ENCODE results near the gene PKNOX2.

PKNOX2 gene

DNA sequence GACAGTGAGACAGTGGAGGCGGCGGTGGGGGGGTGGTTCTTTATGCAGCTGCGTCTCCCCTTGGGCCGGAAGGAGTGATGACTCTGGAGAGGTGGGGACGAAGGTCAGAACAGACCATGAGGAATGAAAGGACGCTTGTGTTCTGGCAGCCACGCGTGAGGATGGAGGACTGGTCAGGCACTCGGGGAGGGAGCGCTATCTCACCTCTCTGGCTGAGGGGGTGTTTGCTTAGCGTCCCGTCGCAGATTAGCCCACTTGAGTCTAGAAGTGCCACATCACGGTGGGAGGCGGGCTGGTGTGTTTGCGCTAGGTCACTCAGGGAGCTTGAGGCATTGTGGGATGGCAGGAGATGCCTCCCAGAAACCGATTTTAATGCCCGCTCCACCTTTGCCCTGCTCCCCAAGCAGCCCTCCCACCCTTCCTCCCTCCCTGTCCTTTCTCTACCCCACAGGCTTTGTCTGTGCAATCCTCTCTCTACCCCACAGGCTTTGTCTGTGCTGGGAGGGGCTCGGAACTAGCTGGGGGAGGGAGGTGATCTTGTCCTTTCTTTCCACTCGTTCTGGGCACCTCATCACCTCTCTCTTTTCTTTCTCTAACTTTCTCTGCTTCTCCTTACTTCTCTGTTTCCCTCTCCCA, 97.8 kb downstream of the PKNOX2 start:
- DNase-seq (ENCODE audit: low read depth) = no peak

DNA sequence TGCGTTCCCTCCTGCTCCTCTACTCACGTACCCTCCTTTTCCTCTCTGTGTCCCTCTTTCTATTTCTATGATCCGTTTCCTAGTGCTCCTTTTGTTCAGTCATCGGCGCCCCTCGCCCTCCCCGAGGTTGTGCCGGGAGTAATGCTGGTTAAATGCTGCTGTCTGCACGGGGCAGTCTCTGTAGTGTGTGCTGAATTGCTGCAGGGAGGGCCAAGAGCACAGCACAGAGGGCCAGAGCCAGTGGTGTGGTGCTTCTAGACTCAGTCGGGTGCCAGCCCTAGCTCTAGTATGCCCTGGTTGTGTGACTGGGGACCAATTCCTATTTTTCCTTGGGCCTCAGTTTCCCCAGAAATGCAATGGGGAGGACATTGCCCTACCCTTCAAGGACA, 98.3 kb downstream of the PKNOX2 start:
- DNase-seq (ENCODE audit: low read depth) = no peak

DNA sequence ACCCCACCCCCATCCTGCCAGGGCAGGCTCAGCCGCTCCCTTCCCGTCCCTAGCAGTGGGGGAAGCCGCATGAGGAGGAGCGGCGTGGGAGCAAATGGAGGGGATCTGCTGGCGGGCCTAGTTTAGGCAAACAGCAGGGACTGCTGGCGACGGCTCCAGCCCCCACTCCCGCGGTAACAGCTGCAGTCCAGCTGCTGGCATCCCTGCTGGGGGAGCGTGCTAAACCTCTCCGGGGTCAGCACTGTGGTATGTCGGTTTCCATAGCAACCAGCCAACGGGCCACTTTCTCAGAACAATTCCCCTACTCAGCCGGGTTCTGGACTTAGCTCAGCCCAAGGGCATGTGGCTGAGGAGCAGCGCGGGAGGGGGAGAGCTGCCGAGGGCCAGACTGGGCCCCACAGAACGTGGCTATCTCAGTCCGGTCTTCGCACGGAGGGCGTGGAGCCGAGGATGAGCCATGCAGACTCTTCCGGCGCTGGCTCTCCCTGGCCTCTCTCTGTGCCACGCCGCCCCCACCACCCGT, 98.8 kb downstream of the PKNOX2 start:
- no peak for DNase-seq (ENCODE audit: low read depth)

DNA sequence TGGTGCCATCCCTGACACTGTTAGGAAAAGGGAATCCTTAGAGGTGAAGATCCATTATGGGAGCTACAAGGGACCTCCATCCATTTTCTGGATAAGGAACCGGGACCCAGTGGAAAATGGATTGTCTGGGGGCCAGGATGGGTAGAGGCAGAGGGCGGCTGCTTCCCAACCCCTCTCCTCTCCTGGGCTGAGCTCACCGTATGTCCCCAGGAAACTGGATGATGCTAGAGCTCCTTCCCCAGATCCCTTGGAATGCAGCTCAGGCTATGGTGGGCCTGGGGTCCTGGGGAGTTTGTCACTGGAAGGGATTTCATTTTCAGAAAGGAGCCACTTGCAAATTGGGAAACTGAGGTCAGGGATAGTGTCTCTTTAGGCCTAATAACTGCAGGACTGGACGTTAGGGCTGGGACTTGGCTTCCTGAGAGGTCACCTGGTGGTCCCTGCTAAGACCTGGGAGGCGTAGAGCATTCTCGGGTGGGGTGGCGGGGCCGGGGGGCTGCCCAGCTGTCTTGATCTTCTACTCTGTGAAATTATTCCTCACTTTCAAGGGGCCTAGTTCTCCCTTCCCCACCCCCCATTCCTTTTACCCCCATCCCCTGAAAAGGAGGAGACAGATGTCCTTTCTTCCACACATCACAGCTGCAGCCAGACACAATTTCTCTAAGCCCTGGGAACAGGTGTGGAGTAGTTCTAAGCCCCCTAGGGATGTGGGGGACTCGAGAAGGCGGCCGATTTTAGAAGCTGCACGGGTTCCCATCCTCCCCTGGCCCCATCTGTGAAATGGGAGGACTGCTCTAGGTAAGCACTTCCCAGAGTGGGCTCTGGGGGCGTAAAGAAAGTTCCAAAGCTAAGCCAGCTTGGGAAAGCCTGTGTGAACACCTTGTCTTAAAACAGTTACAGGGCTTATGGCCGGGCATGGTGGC, 99.8 kb downstream of the PKNOX2 start:
- no peak for DNase-seq (ENCODE audit: low read depth)

DNA sequence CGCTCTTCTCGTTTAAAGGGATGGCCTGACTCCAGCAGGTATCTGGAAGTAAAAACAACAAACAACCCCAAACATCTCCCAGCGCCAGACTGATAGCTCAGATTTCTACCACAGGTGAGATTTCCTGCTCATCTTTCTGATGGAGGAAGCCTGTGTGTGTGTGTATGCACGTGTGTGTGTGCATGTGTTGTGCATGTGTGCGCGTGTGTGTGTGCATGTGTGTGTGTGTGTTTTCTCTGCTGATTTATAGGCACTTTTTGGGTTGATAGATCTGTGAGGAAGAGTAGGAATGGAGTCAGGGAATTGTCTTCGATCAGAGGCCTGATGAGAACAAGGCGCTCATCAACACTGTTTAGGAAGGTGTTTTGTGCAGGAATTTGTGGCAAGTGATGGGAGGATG, 103.0 kb downstream of the PKNOX2 start:
- DNase-seq (ENCODE audit: low read depth) = no peak

DNA sequence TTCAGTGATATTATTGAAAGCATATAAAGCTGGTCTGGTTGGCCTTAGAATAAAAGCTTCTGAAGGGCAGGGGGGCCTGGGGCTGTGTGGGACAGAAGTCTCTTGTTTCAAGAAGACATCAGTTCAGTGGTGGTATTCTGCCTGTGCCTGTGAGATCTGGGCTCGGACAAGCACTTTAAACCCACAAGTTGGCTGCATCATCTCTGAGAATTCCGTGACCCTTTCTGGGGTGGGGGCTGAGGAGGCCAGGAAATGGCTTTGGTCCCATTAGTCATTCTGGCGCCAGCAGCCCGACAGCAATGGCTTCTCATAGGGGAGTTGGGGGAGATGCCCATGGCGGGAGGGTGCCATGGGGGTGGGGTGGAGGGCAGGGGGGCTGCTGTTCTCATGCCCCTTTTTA, 104.1 kb downstream of the PKNOX2 start:
- DNase-seq (ENCODE audit: low read depth) = no peak

DNA sequence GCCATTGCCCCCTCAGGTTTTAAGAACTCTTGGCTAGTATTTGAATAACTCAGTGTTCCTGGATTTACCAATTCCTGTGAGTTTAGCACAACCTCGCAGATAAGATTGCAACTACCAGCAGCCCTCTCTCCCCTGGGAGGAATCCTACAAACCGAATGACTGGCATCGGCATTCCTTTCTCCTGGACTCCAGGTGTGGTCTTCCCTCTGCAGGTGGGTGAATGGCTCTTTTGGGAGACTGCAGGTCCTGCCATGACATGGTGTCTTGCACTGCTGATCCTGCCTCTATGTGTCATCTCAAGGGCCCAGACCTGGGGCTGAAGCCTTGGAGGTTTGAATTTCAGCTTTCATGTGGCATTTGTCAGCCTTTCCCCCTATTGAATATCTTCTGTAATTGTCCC, 105.6 kb downstream of the PKNOX2 start:
- no peak for DNase-seq (ENCODE audit: low read depth)

DNA sequence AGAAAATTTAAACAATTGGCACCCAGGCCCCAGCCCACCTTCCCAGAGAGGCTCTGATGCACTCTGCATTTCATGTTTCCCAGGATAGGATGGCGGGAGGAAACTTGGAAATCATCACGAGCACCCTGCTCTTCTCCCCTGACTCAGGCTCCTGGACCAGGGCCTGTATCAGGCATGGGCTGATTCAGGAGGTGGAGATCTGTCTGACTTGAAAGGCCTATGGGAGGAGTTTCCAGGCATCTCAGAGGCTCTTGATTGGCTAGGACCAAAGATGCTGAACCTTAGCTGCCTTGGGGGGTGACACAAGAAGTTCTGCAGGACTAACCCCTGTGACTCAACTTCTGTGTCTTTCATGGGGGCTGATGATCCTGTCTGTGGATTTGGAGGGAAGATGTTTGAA, 106.2 kb downstream of the PKNOX2 start:
- no peak for DNase-seq (ENCODE audit: low read depth)

DNA sequence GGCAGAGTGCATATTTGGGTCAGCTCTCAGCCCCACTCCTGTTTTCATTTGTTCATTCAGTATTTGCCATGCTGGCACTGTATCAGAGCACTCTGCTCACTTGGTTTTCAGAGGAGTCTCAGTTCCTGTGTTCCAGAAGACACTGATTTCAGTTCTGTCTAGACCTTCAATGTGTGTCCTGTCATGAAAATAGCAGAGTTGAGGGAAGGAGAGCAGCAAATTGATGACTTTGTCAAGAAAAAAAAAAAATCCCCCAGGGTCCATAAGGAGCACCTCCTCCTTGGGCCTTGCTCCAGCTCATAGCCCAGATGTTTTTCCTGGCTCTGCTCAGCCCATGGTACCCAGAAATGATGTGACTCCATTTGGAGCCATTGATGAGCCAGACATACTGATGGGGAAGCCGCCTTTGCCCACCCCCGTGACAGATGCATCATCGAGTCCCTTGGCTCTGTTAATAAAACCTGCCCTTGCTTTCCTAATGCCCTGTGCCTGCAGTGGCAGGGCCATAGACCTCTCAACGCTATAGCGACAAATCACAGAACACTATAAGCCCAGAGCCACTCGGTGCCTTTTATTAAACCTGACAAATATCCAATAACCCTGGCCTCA, 107.0 kb downstream of the PKNOX2 start:
- no peak for DNase-seq (ENCODE audit: low read depth)

DNA sequence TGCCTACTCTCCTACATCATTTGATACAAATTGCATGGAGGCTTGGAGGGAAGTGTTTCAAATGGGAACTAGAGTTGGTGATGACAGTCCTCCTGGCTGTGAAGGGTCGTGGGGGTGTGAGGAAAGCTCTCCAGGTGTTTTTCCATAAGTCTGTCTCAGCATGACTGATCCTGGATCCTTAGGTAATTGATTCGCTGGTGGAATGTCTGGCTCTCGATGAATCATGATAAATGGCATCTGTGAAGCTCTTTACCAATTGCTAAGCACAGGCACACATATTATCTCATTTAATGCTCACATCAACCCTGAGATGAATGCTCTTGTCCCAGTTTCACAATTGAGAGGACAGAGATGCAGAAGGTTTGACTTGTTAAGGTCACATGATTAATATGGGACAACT, 107.5 kb downstream of the PKNOX2 start:
- no peak for DNase-seq (ENCODE audit: low read depth)

DNA sequence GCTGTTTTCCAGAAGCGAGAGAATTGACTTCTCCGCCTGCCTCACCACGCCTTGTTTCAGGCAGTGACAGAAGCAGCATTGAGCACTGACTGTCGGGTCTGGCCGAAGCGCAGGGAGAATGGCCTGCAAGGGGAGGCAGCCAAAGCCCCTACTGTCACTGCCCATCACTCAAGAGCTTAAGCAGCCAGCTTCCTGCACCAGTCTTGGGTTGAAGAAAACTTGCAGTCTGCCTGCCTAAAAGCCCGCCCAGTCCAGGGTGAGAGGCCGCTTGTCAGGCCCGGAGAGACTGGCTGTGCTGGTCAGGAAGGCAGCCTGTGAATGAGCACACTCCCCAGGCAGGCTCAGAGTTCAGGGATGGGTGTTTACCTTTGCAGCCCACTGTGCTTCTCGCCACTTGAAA, 108.3 kb downstream of the PKNOX2 start:
- DNase-seq (ENCODE audit: low read depth) = no peak

DNA sequence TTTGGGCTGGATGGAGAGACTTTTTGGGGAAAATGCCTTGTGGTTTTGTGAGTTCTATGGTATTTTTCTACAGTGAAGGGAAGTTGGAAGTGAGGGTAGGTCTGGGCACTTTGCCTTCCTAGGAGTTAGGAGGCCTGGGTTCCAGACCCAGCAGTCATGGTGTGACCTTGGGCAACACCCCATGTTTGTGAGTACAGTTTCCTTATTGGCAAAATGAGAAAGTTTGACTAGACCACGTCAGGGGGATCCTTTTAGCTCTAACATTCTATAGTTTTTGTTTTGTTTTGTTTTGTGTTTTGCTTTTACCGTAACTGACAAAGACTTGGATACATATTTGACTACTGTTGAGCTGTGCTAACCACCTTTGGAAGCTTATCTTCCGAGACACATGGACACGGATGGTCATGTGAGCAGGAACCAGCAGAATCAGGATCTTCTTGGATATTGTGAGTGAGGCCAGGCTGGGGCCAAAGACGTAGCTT, 109.0 kb downstream of the PKNOX2 start:
- DNase-seq (ENCODE audit: low read depth) = no peak

DNA sequence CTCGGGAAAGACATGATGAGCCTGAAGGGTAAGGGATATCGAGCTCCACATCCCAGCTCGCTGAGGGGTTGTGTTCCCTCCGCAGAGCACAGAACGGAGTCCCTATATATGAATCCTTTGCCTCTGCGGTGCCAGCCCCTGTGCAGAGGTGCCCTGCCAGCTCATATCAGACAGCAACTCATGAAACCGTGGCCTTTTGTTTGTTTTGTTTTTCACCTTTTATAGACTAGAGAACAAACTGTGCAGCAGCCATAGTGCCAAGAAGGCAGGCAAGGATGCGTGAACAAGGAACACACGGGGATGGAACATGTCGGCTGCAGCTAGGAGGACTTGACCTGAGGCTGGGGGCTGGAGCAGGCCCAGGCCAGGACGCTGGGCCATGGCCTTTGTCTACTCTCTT, 109.8 kb downstream of the PKNOX2 start:
- DNase-seq (ENCODE audit: low read depth) = no peak

DNA sequence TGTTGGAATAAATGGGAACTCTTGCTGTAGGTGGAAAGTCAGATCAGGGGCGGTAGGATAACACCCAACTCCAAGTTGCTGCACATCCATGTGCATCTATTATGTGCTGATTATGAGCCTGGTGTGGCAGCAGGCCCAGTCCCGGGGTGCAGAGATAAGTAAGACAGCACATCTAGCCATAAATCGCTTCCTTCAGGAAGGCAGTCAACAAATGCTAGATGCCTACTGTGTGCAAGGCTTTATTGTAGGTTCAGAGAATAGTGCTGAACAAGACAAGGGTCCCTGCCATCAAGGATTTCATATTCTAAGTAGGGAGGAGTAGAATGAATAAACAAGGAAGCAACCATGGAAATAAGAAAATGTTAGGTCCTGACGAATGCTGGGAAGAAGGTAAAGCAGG, 110.2 kb downstream of the PKNOX2 start:
- DNase-seq (ENCODE audit: low read depth) = no peak

DNA sequence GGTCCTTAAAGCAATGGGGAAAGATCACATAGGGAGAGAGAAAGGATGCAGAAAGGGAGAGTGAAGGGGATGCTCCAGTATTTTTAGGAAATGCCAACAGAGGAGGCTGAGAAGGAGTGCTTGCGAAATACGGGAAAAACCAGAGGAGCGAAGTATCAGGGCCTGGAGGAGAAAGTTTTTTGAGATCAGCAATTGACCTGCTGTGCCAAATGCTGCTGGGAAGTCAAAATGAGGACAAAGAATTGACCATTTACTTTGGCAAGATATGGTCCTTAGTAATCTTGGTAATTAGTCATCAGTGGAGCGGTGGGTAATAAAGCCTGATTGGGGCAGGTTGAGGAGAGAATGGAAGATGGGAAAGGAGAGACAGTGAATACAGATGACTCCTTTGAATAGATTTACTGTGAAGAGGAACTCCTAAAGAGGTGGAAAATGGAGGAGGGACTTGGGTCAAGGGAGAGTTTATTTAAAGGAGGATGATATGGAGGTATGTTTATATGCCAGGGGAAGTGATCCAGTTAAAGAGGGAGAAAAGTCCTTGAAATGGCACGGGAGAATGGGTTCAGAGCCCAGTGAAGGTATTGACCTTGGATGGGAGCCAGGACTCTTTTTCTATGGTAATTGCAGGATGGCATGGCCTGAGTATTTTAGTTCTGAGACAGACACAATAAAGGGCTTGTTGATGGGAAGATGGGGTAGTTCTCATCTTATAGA, 111.5 kb downstream of the PKNOX2 start:
- DNase-seq (ENCODE audit: low read depth) = no peak

DNA sequence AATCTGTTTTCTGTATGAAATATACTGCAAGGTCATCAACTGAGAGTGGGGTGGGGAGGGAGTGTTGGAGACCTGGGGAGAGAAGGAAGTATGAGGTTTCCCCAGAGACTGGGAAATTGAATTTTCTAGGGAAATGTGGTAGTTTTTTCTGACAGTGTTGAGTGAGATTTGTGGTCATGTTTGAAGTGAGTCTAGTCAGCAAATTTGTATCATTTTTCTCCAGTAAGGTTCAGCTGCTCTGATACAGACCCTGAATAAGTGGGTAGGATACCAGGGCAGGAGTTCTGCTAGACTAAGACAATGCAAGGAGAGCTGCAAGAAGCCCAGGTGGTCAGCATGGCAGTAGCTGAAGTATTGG, 112.0 kb downstream of the PKNOX2 start:
- DNase-seq (ENCODE audit: low read depth) = no peak

DNA sequence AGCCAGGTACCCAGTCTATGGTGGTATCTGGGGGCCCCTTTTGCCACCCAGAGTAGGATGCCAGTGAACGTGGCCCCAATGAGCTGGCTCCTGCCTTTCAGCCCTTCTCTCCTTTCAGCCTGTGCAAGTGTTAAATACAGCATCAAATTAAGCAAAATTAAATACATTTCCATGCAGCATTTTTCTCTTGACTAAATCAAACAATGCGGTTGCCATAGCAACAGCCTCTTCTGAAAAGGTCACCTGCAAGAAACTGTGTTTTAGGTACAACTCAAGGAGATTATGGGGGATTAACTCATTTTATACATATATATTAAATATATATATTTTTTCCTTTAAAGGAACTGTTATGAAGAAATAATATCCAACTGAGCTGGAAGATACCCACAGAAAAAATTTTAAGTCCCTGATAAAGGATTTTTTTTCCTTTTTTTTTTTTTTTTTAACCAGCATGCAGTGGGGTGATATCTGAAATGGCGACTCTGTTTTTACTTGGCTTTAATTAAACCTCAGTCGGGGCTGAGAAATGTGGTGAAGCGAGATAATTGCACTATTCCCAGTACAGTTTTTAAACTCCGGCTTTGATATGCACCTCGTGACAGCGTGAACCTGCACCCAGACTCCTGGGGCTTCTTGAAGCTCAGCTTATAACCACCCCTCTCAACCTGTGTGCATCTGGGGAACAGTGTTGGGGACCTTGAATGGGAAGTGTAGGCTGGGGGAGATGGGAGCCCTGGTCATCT, 115.3 kb downstream of the PKNOX2 start:
- no peak for DNase-seq (ENCODE audit: low read depth)

DNA sequence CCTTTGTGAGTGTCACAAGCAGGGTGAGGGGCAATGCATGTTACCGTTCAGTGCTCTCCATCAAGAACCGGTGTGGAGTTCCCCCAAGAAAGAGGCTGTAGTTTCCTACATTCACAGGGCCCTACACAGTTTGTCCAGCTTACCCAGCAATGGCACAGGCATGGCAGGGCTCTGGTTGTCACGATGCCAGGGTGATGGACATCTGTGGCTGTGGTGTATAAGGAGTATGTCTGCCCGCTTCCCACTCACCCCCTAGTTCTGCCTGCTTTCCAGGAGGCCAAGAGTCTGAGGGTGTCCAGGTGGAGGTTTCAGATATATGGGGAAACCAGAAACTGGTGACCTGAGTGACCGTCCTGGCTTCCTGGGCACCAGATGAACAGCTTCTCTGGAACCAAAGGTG, 116.1 kb downstream of the PKNOX2 start:
- DNase-seq (ENCODE audit: low read depth) = no peak

DNA sequence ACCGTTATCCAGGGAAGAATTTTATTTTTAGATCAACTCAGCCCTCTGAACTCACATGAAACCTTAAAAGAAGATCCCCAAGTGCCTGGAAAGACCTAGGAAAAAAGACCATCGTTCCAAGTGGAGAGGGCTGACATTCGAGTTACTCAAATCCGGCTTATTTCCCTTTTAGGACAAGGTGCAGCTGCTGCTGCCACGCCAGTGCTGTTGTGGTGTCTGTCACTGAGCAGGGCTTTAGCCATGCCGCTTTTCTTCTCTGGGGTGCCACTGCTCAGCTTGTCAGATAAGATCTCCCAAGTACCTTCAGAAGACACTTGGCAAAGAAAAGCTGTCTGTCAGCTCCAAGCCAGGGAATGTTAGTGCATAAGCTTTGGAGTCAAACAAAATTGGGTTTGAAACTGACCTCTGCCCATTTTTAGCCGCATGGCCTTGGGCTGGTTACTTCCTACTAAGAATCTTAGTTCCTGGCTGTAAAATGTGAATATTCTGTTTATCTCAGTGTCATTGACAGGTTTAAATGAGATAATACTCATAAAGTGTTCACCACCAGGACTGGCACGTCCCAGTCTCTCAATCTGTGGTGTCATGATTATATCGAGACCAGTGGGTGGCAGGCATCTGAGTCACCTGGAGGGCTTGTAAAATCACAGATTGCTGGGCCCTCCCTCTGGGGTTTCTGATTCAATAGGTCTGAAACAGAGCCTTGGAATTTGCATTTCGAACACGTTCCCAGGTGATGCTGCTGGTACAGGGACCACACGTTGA, 117.5 kb downstream of the PKNOX2 start:
- DNase-seq (ENCODE audit: low read depth) = no peak

DNA sequence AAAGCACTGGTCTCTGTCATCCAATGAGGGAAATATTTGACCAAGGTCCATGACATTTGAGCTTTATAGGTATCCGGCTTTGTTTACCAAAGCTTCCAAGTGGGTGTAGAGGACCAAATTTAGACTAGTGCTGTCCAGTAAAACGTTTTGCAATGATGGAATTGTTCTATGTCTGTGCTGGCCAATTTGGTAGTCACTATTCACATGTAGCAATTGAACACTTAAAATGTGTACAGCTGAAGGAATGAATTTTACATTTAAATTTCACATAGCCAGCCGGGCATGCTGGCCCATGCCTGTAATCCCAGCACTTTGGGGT, 118.0 kb downstream of the PKNOX2 start:
- no peak for DNase-seq (ENCODE audit: low read depth)

DNA sequence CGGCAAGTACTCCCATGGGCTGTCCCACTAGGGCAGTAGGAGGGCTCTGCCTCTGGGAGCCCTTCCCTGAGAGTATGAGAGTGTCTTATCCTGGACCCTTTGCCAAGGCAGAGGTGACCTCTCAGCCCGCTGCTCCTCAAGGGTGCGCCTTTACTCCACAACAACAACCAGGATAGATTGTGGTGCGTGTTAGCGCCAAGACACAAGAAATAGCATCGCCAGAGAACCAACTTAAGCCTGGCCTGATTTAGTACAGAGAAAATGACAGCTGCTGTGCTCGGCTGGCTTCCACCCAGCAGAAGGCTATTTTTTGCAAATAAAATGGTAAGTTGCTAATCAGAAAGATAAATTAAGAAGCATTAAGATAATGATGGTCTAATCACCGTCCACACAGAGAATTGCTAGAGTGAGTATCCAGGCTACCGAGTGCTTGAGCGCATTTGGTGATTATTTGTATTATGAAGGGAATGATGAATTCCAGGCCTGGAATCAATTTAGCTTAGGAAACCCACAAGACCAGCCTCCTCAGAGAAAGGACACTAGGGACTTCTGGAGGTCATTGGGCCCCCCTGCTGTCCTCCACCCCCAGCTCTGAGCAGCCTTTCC, 119.8 kb downstream of the PKNOX2 start:
- DNase-seq (ENCODE audit: low read depth) = no peak
